Measurements from ENCODE around the gene LPAR1.

The LPAR1 gene

GRCh38 chr9:110890416-110890815, 147.9 kb downstream of the LPAR1 start:
- TF ChIP-seq ISL1 (CRISPR knock-in tag; IDR thresholded peaks at IDR 0.05) (no peak), OSR1 (CRISPR knock-in tag; IDR thresholded peaks at IDR 0.05) (no peak), POU6F1 (CRISPR knock-in tag; IDR thresholded peaks at IDR 0.05; ENCODE audit: borderline replicate concordance, low read depth) (no peak), TSHZ2 (CRISPR knock-in tag; IDR thresholded peaks at IDR 0.05) (no peak), ZFP30 (CRISPR knock-in tag; IDR thresholded peaks at IDR 0.05) (no peak), BACH2 (CRISPR knock-in tag; IDR thresholded peaks at IDR 0.05; ENCODE audit: borderline replicate concordance) (no peak), ZFP3 (CRISPR knock-in tag; IDR thresholded peaks at IDR 0.05) (no peak), TOX (CRISPR knock-in tag; IDR thresholded peaks at IDR 0.05; ENCODE audit: borderline replicate concordance) (no peak), ZNF8 (CRISPR knock-in tag; IDR thresholded peaks at IDR 0.05) (no peak), ESRRG (CRISPR knock-in tag; IDR thresholded peaks at IDR 0.05) (no peak), CSRNP3 (CRISPR knock-in tag; IDR thresholded peaks at IDR 0.05) (no peak), RARB (CRISPR knock-in tag; IDR thresholded peaks at IDR 0.05) (no peak), PATZ1 (CRISPR knock-in tag; IDR thresholded peaks at IDR 0.05; ENCODE audit: borderline replicate concordance) (no peak), ZNF70 (CRISPR knock-in tag; IDR thresholded peaks at IDR 0.05) (no peak), ZC3H10 (CRISPR knock-in tag; IDR thresholded peaks at IDR 0.05) (no peak), CSDC2 (CRISPR knock-in tag; IDR thresholded peaks at IDR 0.05) (no peak), ZNF565 (CRISPR knock-in tag; conservative IDR thresholded peaks at IDR 0.05; ENCODE audit: low read depth) (no peak), GLIS3 (CRISPR knock-in tag; IDR thresholded peaks at IDR 0.05) (no peak)
- ATAC-seq = no peak

GRCh38 chr9:110887276-110887675, 151.0 kb downstream of the LPAR1 start:
- no peak for TF ChIP-seq OSR1 (CRISPR knock-in tag; IDR thresholded peaks at IDR 0.05)
- TF ChIP-seq ARNTL (CRISPR knock-in tag; IDR thresholded peaks at IDR 0.05; ENCODE audit: borderline replicate concordance, low read depth) = no peak
- no peak for TF ChIP-seq CSDC2 (CRISPR knock-in tag; IDR thresholded peaks at IDR 0.05)
- no peak for TF ChIP-seq POU6F1 (CRISPR knock-in tag; IDR thresholded peaks at IDR 0.05; ENCODE audit: borderline replicate concordance, low read depth)
- no peak for TF ChIP-seq ZFP30 (CRISPR knock-in tag; IDR thresholded peaks at IDR 0.05)
- no peak for TF ChIP-seq ISL1 (CRISPR knock-in tag; IDR thresholded peaks at IDR 0.05)
- no peak for TF ChIP-seq PATZ1 (CRISPR knock-in tag; IDR thresholded peaks at IDR 0.05; ENCODE audit: borderline replicate concordance)
- TF ChIP-seq RARB (CRISPR knock-in tag; IDR thresholded peaks at IDR 0.05) = no peak
- no peak for TF ChIP-seq BACH2 (CRISPR knock-in tag; IDR thresholded peaks at IDR 0.05; ENCODE audit: borderline replicate concordance)
- no peak for TF ChIP-seq TOX (CRISPR knock-in tag; IDR thresholded peaks at IDR 0.05; ENCODE audit: borderline replicate concordance)
- no peak for TF ChIP-seq ZNF8 (CRISPR knock-in tag; IDR thresholded peaks at IDR 0.05)
- no peak for TF ChIP-seq TCF4 (CRISPR knock-in tag; IDR thresholded peaks at IDR 0.05; ENCODE audit: borderline replicate concordance)
- TF ChIP-seq ZNF70 (CRISPR knock-in tag; IDR thresholded peaks at IDR 0.05) = no peak
- TF ChIP-seq GLIS3 (CRISPR knock-in tag; IDR thresholded peaks at IDR 0.05) = no peak
- no peak for ATAC-seq
